GM18502 (cell line): Measurements from ENCODE around the gene IQGAP2.

Experiments used
- ATAC-seq: cut with Tn5 transposase; IDR thresholded peaks from one replicate; pipeline ENCODE4 v1.9.1; 2021; ENCODE audit warnings: mild to moderate bottlenecking; ENCODE audit not compliant: unreplicated experiment, poor library complexity

Gene IQGAP2

DNA sequence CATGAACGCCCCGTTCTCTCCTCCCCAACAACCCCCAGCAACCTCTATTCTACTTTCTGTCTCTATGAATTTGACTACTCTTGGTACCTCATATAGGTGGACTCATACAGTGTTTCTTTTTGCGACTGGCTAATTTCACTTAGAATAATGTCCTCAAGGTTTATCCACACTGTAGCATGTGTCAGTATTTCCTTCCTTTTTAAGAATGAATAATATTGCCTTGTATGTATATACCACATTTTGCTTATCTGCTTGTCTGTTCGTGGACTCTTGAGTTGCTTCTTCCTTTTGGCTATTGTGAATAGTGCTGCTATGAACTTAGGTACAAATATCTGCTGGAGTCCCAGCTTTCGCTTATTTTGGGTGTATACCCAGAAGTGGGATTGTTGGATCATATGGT is 42.7 kb downstream of the IQGAP2 start:
- ATAC-seq = no peak

DNA sequence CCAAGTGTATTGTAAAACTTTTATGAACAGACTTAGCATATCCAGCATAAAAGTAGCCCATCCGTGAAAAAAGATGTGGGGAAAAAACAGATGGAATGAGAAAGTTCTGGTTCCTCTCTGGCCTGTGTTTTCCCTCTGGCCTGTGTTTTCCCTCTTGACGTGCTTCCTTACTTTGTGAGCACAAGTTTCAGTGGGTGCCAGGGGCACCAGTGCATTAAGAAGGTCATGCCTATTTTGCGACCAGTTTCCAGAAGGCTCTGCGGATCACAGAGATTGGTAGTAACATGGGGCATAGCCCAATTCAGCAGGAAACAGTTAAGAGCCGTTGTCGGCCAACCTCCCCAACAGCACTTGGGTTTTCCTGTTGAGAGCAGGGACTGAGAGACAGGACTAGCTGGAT is 43.7 kb downstream of the IQGAP2 start:
- no peak for ATAC-seq

DNA sequence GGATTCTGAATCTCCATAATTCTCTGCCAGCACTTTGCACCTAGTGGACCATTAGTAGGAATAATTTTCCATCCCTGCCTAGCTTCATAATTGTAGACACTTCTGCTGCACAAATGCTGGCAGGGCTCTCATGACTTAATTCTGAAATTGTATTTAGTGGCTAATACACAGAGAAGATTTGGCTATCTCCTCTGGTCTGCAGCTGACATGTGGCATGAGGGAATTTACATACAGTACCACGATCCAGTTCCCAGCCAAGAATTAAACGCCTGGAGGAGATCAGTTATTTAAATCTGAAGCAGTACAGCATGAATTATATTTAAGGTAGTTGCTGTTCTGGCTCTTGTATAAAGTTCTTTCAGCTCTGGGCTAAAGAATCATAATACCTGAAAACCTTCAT is 46.5 kb downstream of the IQGAP2 start:
- ATAC-seq = no peak

DNA sequence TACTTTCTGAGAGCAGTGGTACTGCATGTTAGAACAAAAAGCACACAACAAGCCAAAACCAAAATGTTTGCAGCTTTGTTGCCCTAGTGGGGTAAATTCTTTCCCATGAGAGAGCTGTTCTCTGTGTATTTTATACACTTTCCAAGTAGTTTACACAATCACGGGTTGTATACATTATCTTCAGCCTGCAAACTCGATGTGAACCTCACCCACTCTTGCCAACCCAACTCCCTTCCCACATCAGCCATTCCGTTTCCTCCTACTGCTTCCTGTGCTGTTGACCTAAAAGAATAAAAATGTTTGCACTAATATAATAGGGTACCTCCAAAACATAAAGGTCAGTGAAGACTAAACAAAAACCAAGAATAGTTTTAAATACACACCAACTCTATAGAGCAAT is 47.0 kb downstream of the IQGAP2 start:
- no peak for ATAC-seq

DNA sequence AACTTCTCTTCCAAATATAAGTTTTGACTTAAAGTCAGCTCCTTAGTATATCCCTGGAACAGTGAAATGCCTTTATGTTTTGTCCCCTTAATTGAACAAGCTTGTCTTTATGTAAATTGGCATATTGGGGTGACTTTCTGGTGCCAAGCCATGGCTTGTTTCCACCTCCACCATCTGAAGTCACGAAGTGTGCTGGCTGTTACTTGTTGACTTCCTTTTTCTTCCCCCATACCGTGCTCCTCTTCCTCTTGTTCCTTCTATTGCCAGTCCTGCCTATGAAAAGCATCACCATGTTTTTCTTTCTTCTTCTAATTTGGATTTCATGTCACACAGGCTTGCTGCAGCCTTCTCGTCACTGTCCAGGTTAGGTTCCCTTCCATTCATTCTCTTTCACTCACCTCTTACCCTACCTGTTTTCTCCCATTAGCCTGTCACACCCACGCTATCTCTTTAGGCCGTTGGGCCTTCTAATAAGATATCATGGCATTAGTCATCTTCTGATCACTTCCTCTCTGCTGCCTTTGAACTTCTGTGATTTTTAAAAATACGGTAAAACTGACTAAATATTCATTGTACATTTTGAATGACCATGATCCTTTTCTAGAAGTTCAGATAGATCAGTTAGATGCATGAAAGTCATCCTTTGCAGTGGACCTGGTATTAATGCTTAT is 48.1 kb downstream of the IQGAP2 start:
- ATAC-seq = no peak

DNA sequence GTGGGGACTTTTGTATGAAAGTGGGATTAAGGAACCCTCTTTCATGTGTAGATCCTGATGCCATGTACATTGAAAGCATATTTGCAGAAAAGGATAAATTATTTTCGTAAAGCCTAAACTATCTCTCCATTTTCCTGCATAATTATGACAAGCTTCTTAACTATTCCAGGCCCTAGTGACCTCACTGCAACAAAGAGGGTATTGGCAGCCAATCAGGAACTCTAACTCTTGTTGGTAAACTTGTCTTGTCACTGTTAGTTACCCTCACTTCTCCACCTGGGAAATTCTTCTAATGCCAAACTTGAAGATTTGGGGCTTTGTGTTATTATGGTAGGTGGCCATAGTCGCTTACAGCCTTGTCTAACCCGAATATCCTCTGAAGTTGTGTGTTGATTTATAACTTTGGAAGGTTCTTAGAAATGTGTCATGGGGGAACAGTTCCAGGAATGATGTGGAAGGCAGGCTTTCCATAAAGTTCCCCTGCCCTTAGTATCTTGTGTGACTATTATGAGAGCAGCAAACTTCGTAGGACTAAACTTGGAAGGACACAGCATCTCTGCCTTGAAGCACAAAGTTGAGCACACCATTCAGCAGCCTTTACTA is 52.5 kb downstream of the IQGAP2 start:
- ATAC-seq = no peak

DNA sequence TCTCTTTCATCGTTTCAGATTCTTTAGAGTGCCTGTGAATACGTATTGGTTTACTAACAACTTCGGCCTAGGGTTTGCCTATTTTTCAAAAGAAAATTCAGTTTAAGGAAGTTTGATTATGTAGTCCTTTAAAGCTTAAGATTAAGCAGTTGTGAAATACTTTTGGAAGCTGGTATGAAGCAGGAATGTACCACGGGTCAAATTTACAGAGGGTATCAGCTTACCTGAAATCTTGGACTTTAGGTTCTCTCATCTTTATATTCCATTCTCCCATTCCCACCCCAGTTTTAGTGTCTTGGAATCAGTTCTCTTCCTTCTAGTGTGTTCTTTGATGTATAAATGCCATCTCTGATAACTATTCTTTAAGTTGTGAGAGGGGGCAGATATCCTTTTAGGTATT is 53.2 kb downstream of the IQGAP2 start:
- no peak for ATAC-seq

DNA sequence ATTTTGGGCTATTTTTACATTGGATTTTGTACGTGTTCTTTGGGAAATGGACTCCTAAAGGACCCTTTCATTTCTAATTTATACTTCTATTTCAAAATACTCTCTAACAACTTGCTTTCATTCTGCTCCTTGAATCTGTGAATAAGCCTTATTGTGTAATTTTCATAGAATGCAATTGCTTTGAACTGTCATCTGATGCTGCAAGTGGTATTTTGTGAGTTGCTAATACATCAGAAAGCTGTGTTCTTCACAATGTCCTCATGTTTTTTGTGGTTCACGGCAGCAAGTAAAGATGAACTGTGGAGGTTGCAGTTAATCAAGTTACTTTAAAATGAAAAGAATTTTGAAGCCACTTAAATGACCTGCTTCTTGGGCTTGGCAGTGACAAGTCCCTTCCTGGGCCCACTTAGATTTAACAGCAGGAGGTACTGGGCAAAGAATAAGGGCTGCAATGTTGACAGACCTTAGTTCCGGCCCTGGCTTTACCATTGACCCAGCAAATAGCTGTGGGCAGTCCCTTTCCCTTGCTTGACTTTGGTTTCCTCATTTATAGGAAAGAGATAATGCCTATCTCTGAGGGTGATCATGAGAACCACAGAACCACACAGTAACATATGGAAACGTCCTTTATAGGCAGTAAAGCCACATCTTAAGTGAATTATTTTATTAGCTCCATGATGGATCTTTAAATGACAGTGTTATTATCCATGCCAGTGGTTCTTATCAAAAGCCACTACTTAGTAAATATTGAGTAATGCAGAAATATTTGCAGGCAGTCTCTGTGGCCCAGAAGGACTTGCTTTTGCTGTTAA is 54.8 kb downstream of the IQGAP2 start:
- no peak for ATAC-seq

DNA sequence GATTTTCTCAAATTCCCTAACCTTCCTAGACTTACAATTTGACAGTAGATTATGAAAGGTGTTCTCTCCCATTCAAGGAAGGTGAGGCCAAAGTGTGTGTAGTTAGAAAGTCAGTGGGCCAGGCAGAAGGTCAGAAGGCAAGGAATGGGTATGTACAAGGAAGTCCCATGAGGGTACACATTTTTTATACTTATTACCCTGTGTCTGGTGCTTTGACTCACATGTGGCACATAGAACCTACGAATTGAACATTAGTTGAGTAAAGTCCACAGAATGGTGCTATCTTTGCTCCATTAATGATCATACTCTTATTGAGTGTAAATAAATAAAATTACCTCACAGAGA is 55.4 kb downstream of the IQGAP2 start:
- ATAC-seq = no peak

DNA sequence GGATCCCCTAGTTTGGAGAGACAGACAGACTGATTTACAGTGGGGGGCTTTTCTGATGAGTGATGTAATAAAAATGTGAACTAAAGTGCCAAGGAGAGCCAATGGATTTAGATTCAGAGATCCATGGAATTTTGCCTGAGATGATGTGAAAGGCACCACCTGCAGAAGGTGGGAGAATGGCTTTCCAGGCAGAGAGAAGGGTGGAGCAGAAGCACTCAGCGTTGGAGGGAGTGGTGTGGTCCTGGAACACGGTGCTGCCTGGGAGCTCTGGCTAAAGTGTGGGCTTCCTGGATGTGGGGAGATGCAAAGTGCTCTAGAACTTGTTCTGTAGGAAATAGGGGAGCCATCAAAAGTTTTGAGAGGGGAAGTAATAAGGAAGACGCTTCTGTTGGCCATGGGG is 57.0 kb downstream of the IQGAP2 start:
- ATAC-seq = no peak

DNA sequence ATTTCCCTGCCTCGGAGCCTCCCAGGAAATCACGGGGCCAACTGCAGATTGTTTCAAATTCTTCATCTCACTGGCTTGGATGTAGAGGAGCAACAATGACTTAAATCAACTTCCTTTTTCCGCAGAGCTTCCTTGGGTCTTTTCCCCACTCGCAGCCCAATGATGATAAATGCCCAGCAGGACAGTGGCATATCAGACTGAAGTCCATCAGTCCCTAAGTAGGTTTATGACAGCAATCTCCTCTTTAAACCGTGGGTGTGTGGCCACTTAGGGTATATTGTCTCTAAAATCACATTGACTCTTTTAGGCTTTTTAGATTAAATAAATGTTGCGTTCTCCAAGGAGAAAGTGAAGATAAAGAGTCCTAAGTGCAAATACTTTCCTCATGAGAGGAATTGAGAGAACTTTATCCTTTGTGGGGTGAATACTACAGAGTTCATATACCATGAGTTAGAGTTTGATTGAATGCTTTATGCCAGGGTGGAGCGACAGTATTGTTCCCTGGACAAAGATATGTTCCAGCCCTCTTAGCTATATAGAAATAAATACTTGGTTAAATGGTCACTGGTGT is 59.1 kb downstream of the IQGAP2 start:
- ATAC-seq = no peak

DNA sequence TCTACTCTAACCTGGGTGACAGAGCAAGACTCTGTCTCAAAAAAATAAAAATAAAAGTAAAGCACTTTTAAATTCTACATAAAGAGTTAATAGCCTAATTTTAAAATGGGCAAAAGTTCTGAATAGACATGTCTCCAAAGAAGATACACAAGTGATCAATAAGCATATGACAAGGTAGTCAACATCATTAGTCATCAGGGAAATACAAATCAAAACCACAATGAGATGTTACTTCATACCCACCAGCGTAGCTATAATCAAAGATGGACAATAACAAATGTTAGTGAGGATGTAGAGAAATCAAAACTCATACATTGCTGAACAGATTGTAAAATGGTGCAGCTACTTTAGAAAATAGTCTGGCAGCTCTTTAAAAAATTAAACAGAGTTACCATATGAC is 64.1 kb downstream of the IQGAP2 start:
- no peak for ATAC-seq

DNA sequence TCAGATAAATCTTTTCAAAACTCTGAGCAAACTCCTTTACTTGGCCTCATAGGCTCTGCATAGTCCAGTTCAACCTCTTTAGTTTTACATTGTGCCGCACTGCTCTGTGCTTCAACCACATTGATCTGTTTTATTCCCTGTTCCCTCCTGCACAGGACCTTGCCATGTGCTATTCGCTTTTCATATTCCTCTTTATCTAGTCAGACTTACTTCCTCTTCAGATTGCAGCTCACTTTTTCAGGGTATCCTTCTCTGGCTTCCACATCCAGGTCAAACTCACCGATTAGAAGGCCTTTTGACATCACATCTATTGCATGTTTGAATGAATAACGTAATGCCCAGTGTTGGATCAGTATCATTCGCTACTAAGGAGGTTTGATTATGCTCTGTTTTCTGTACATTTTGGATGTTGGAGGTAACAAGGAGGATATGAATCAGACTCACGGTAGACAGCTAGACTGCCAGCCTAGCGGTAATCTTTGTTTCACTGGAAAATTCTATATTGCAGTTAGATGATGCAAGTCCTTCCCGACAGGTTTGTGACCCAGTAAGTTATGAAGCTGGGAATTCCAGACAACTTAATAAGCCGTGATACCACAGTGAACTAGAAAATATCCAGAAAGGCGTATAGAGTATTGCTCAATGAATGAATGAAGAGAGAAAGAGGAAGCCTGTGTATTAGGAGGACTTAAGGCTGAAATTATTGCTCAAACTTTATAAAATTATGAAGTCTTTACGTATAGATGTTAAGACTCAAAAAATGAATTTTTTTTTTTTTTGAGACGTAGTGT is 65.7 kb downstream of the IQGAP2 start:
- no peak for ATAC-seq

DNA sequence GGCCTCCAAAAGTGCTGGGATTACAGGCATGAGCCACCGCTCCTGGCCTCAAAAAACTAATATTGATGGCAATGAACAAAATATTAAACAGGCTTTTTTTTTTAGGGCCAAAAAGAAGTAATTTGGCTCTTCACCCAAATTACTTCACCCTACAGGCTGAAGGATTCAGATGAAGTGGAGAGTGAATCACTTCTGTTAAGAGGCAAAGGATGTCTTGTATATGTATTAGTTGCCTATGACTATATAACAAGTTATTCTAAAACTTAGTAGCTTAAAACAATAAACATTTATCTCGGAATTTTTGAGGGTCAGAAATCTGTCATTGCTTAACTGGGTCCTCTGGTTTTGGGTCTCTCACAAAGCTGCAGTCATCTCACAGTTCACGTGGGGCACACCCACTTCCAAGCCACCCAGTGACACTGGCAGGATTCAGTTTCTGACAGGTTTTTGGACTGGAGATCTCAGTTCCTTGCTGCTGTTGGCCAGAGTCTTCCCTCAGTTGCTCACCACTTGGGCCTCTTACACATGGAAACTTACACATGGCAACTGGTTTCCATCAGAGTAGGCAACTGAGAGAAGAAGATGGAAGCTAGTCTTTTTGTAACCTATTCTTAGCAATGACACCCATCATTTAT is 66.7 kb downstream of the IQGAP2 start:
- no peak for ATAC-seq

DNA sequence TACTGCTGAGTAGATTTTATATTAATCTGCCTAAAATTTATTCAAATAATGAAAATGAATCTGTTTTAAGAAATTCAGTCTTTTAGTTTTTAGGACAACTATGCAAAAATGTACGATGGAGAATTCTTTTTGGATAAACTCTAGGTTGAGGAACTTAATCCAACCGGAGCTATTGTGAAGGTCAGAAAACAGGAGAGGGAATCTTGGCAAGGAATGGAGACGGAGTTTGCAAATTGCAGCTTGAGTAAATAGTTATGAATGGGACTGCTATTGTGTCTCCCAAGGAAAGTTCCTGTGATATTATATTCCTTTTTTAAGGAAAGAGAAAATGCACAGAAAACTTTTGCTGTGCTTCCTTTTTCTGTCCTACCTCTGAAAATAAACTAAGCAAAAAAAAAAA is 67.9 kb downstream of the IQGAP2 start:
- ATAC-seq = no peak

DNA sequence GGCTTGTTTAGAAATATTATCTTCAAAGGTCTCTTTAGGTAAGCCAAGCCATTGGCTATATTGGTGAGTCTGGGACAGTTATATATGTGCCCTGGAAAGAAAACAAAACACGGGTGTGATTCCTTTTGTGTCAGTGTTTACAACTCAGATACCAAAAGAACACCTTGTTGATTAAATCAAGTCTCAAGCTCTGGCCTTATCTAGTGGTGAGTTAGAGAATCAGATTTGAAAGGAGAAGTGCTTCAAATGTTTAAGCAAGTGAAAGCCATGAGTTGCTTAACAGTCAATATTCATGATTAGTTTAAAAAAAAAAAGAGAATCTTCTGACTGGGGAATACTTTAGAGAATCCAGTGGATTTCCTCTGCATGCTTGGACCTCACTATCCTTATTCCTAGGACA is 68.3 kb downstream of the IQGAP2 start:
- no peak for ATAC-seq

DNA sequence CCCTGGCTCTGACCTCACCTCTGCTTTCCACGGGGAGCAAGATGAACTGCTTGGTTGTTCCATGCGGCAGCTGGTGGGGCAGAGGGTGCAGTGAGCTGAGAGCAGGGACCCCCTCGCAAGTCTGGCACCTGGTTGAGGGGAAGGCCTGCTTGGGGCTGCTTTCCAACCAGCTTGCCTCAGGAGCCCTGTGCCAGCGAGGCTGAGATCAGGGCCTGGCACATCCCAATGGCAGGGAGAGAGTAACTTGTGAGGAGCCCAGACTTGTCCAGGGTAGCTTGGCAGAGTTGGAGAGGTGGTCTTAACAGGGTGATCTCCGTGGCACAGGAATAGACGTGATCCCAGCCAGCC is 68.9 kb downstream of the IQGAP2 start:
- no peak for ATAC-seq

DNA sequence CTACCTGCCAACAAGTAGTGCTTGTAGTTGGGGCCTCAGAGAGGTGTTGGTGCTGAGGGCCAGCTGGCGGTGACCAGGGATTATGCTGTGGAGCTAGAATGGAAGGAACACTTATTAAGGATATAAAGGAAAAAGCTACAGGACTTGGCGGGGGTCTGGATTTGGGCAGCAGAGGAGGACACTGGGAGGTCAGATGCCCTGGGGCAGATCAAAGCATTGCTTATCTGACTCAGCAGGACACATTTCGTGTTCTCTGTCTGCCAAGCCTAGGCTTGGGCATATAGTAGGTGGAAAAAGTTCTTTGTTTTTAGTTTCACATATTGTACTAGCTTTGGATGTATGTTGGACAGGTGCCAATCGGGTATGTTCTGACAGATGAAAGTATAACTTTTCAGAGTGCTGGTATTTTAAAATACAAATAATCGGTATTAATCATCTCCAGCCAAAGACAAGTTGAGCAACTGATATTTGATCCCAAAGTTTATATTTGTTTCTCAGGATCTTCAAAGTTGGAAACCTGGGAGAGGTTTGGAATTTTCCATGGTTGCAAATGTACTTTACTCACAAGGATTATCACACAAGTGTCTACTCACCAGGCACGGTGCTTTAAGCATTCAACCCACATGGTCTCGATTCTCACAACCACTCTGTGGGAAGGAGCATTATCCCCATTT is 69.4 kb downstream of the IQGAP2 start:
- no peak for ATAC-seq

DNA sequence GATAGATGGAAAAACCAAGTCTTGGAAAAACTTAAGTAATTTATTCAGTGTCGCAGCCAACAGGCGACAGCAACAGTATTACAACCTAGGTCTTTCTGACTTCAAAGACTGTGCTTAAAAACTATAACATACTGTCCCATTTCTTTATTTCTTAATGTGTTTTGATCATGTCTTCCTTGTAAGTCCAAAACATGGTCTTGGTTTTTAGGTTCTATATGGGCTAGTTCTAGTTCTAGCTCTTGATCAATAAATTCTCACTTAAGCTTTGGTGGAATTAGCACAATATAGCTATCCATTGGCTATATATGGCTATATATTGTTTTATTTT is 69.9 kb downstream of the IQGAP2 start:
- no peak for ATAC-seq

DNA sequence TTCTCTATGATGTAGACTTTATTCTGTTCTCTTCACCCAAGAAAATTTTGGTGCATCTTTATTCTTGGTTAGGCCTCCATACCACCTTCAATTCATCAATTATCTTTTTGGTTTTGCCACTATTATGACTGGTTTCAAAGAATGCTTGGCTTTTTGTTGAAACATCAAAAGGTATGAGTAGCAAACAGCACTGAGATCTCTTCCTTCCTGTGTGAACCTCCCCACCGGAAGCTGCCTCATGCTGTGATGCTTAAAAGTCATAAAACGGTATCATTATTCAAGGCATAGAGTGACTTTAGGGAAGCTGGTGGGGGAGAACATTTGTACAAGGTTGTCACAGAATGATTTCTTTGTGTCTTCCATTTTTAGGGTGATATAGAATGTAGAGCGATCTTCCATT is 70.6 kb downstream of the IQGAP2 start:
- ATAC-seq = no peak
